Tibial artery (tissue), 4 donors: ENCODE results near the gene PAMR1.

Experiments
- DNase-seq, 2 donors: peaks; one replicate each; pipeline ENCODE4 v3.0.0-alpha.2; 2019
- H3K27ac ChIP-seq, 2 donors: fragments of 200-600 bp; sonication (generic) in 1 of 2; 1 replicate in 1 of 2; 2 replicates in 1 of 2; pipeline ENCODE4 v1.5.1; 2018 to 2019; ENCODE audit warnings: mild to moderate bottlenecking in 1 of 2
- H3K27me3 ChIP-seq, 2 donors: fragments of 200-600 bp; sonication (generic) in 1 of 2; one replicate each; pipeline versions ENCODE4 v1.5.1 to v1.6.0; 2016 to 2019
- H3K36me3 ChIP-seq, 3 donors: fragments of 200-600 bp; sonication (generic) in 2 of 3; one replicate each; pipeline ENCODE4 v1.5.1; 2016 to 2019; ENCODE audit warnings: mild to moderate bottlenecking in 2 of 3
- H3K4me1 ChIP-seq, 4 donors: fragments of 200-600 bp; sonication (generic) in 2 of 4; 1 replicate in 3 of 4; 2 replicates in 1 of 4; pipeline ENCODE4 v1.5.1; 2016 to 2019
- H3K4me3 ChIP-seq, 2 donors: fragments of 200-600 bp; sonication (generic) in 1 of 2; 1 replicate in 1 of 2; 2 replicates in 1 of 2; pipeline ENCODE4 v1.5.1; 2018 to 2019; ENCODE audit warnings: mild to moderate bottlenecking in 2 of 2
- H3K9me3 ChIP-seq, 3 donors: fragments of 200-600 bp; sonication (generic) in 1 of 3; one replicate each; pipeline ENCODE4 v1.5.1; 2016 to 2019
- CTCF ChIP-seq, 2 experiments: fragments of 200-600 bp in 1 of 2; fragments of 450-650 bp in 1 of 2; IDR thresholded peaks; one replicate each; pipeline ENCODE4 v1.5.1; 2017 to 2019; ENCODE audit warnings: antibody characterized with exemption in 2 of 2, mild to moderate bottlenecking in 1 of 2, moderate library complexity in 1 of 2
- intact Hi-C: fragments of 100-400 bp; cut with DNase I; formaldehyde crosslinking; loops from one replicate; pipeline ENCODE4 v1.15.0; 2023; ENCODE audit warnings: low total_unique reads

The PAMR1 gene

GRCh38 chr11:35564245-35564595, 38.8 kb upstream of the PAMR1 start:
- Histone ChIP-seq H3K36me3 (no peaks in the 10 kb centered on the region), H3K9me3 (peaks cover 0 to 8% (median 0%) of the 10 kb centered on the region in 3 donors), H3K4me1 (peaks cover 0 to 44% (median 26%) of the 10 kb centered on the region in 4 donors), H3K27ac (peak overlapping the region in 1 of 2 donors; percentile 21), H3K4me3 (no peak overlapping the region), H3K27me3 (no peaks in the 10 kb centered on the region)
- intact Hi-C loops, result no loop called here
- TF ChIP-seq CTCF (IDR thresholded peaks at IDR 0.05), result no peak
- no peak for DNase-seq

GRCh38 chr11:35563484-35564244, 38.2 kb upstream of the PAMR1 start:
- no peak for TF ChIP-seq CTCF (IDR thresholded peaks at IDR 0.05)
- Histone ChIP-seq H3K4me1 (peaks cover 0 to 49% (median 27%) of the 10 kb centered on the region in 4 donors), H3K27me3 (no peaks in the 10 kb centered on the region), H3K4me3 (no peak overlapping the region), H3K27ac (peak overlapping the region in 1 of 2 donors; percentile 21), H3K36me3 (no peaks in the 10 kb centered on the region), H3K9me3 (peaks cover 0 to 8% (median 0%) of the 10 kb centered on the region in 3 donors)
- DNase-seq, result no peak
- intact Hi-C loops, result no loop called here

GRCh38 chr11:35559949-35560348, 34.5 kb upstream of the PAMR1 start:
- H3K4me3 ChIP-seq, result no peak overlapping the region
- H3K27me3 ChIP-seq, result no peaks in the 10 kb centered on the region
- H3K9me3 ChIP-seq, result no peaks in the 10 kb centered on the region
- peaks cover 0 to 44% (median 15%) of the 10 kb centered on the region in 4 donors for H3K4me1 ChIP-seq
- intact Hi-C loops, result no loop called here
- no peaks in the 10 kb centered on the region for H3K36me3 ChIP-seq
- TF ChIP-seq CTCF (IDR thresholded peaks at IDR 0.05), result no peak
- no peak for DNase-seq
- H3K27ac ChIP-seq, result no peak overlapping the region

- Histone ChIP-seq H3K36me3 (no peaks in the 10 kb centered on the region), H3K9me3 (no peaks in the 10 kb centered on the region), H3K4me1 (peaks cover 0 to 29% (median 5%) of the 10 kb centered on the region in 4 donors), H3K27ac (peak overlapping the region; percentile 6 to 60), H3K27me3 (no peaks in the 10 kb centered on the region), H3K4me3 (no peak overlapping the region)
- peak; percentile 19 to 27 for TF ChIP-seq CTCF (IDR thresholded peaks at IDR 0.05)
- DNase-seq, result no peak
- intact Hi-C loops, result no loop called here
Observed at GRCh38 chr11:35558513-35558912, 33.1 kb upstream of the PAMR1 start.

GRCh38 chr11:35555488-35555887, 30.1 kb upstream of the PAMR1 start:
- Histone ChIP-seq H3K4me3 (no peak overlapping the region), H3K36me3 (no peaks in the 10 kb centered on the region), H3K27ac (no peak overlapping the region), H3K27me3 (no peaks in the 10 kb centered on the region), H3K9me3 (no peaks in the 10 kb centered on the region), H3K4me1 (peaks cover 0 to 18% (median 2%) of the 10 kb centered on the region in 4 donors)
- no peak for DNase-seq
- TF ChIP-seq CTCF (IDR thresholded peaks at IDR 0.05), result no peak
- intact Hi-C loops, result no loop called here
